ENCODE measurements around the gene KCNIP4.

Gene KCNIP4

GRCh38 chr4:21722157-21722839, 226.3 kb downstream of the KCNIP4 start:
- no peak for DNase-seq (ENCODE audit: low read depth)
- no peak for TF ChIP-seq CTCF (IDR thresholded peaks at IDR 0.05; ENCODE audit: low read depth, low read length, missing control alignments)
- no peak overlapping the region for H3K4me3 ChIP-seq (ENCODE audit: low read depth, low read length)

- DNase-seq (ENCODE audit: low read depth): no peak
- no peak overlapping the region for H3K4me3 ChIP-seq (ENCODE audit: low read depth, low read length)
- TF ChIP-seq CTCF (IDR thresholded peaks at IDR 0.05; ENCODE audit: low read depth, low read length, missing control alignments): no peak
Observed at GRCh38 chr4:21716531-21716930, 232.0 kb downstream of the KCNIP4 start.

- no peak for DNase-seq (ENCODE audit: low read depth)
- no peak for TF ChIP-seq CTCF (IDR thresholded peaks at IDR 0.05; ENCODE audit: low read depth, low read length, missing control alignments)
- H3K4me3 ChIP-seq (ENCODE audit: low read depth, low read length): no peak overlapping the region
Observed at GRCh38 chr4:21710179-21710835, 238.3 kb downstream of the KCNIP4 start.

GRCh38 chr4:21709761-21710160, 238.8 kb downstream of the KCNIP4 start:
- no peak overlapping the region for H3K4me3 ChIP-seq (ENCODE audit: low read depth, low read length)
- DNase-seq (ENCODE audit: low read depth): no peak
- no peak for TF ChIP-seq CTCF (IDR thresholded peaks at IDR 0.05; ENCODE audit: low read depth, low read length, missing control alignments)

GRCh38 chr4:21709031-21709430, 239.5 kb downstream of the KCNIP4 start:
- DNase-seq (ENCODE audit: low read depth): no peak
- no peak overlapping the region for H3K4me3 ChIP-seq (ENCODE audit: low read depth, low read length)
- no peak for TF ChIP-seq CTCF (IDR thresholded peaks at IDR 0.05; ENCODE audit: low read depth, low read length, missing control alignments)

GRCh38 chr4:21699446-21699845, 249.1 kb downstream of the KCNIP4 start:
- no peak for TF ChIP-seq CTCF (IDR thresholded peaks at IDR 0.05; ENCODE audit: low read depth, low read length, missing control alignments)
- no peak overlapping the region for H3K4me3 ChIP-seq (ENCODE audit: low read depth, low read length)
- no peak for DNase-seq (ENCODE audit: low read depth)

- TF ChIP-seq CTCF (IDR thresholded peaks at IDR 0.05; ENCODE audit: low read depth, low read length, missing control alignments): no peak
- no peak overlapping the region for H3K4me3 ChIP-seq (ENCODE audit: low read depth, low read length)
- no peak for DNase-seq (ENCODE audit: low read depth)
Observed at GRCh38 chr4:21697583-21697982, 251.0 kb downstream of the KCNIP4 start.
